GM06990 (cell line): ENCODE measurements around the gene CHCHD6.

Source experiments
- DNase-seq: peaks from one replicate; pipeline ENCODE4 v3.0.0-alpha.2; 2011; ENCODE audit not compliant: insufficient read length; ENCODE audit errors: extremely low read depth
- H3K27me3 ChIP-seq: replicated peaks from 2 replicates; pipeline ENCODE4 v1.6.0; 2011; ENCODE audit warnings: low read length; ENCODE audit not compliant: control insufficient read depth, insufficient read depth
- H3K36me3 ChIP-seq: 2 replicates; pipeline ENCODE4 v1.5.1; 2011; ENCODE audit warnings: low read length; ENCODE audit not compliant: control insufficient read depth, insufficient read depth
- H3K4me3 ChIP-seq: replicated peaks from 2 replicates; pipeline ENCODE4 v1.5.1; 2011; ENCODE audit warnings: low read depth, mild to moderate bottlenecking, control low read depth, low read length
- CTCF ChIP-seq: IDR thresholded peaks from 2 replicates; pipeline ENCODE4 v1.5.1; 2011; ENCODE audit warnings: low read length, control low read depth, mild to moderate bottlenecking, inconsistent platforms; ENCODE audit not compliant: insufficient read depth, poor library complexity, severe bottlenecking

CHCHD6 gene

GRCh38 chr3:126703512-126704493, at the start of gene CHCHD6:
Gene CHCHD6, plus strand, starts transcription at chr3:126704240. Its CDS starts 73 bp downstream, at chr3:126704313.
- peak; percentile 97 for DNase-seq
- peak; percentile 20 for TF ChIP-seq CTCF
- Histone ChIP-seq H3K4me3 (peak within 1 kb of the TSS; percentile 83), H3K27me3 (no peaks in the 10 kb centered on the region), H3K36me3 (no peaks in the 10 kb centered on the region)

DNA sequence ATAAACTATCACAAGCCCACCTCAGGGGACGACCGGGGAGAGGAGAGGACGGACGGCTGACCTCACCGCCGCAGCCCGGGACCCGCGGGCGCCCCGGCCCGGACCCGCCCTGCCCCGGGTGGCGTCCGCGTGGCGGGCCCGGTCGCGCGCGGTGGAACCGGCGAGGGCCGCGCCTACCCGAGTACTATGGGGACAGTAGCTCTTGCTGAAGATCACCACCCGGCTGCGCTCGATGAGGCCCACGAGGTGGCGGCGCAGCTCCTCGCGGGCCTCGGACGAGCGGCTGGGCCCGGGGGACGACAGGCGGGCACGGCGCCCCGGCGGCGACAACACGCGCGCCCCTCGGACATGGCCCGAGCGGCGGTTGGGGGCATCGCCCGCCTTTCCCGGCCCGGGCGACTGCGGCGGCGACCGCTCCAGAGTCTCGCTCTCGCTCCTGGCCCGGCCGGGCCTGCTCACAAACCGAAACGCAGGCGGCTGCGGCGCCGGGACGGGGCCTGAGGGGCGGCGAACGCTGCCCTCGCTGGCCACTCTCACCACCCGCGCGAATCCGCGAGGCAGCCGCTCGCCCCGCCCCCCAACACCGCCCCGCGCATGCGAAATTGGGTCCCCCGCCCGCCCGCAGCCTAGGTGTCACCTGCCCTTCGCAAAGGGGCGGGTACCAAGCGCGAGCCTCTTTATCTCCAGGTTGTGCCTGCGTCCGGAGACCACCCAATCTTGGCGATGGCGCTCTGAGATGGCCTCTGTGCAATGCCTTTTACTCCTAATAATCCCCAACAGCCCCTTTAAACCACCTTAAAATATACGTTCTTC, 49.3 kb upstream of the CHCHD6 start, which contains the start of gene TXNRD3:
TXNRD3 (minus strand) TSS at position 554 of the 813 bp plus-strand sequence.
- peak; percentile 26 for DNase-seq

GRCh38 chr3:126655887-126656286, 48.2 kb upstream of the CHCHD6 start:
- no peak for DNase-seq
- no peak overlapping the region for H3K4me3 ChIP-seq
- no peaks in the 10 kb centered on the region for H3K36me3 ChIP-seq
- H3K27me3 ChIP-seq = peaks cover 2% of the 10 kb centered on the region; the same call in 1 of the 2 replicates
- no peak for TF ChIP-seq CTCF

More for the DNA sequence above, 49.3 kb upstream of the CHCHD6 start, which contains the start of gene TXNRD3:
- Histone ChIP-seq H3K27me3 (peaks cover 2% of the 10 kb centered on the region; the same call in 1 of the 2 replicates), H3K4me3 (peak within 1 kb of the TSS; percentile 45), H3K36me3 (no peaks in the 10 kb centered on the region)
- TF ChIP-seq CTCF = no peak

- TF ChIP-seq CTCF = no peak
- peaks cover 2% of the 10 kb centered on the region; the same call in 1 of the 2 replicates for H3K27me3 ChIP-seq
- no peaks in the 10 kb centered on the region for H3K36me3 ChIP-seq
- no peak overlapping the region for H3K4me3 ChIP-seq
- no peak for DNase-seq
These were observed 47.5 kb upstream of the CHCHD6 start for GRCh38 chr3:126656371-126657134.

DNA sequence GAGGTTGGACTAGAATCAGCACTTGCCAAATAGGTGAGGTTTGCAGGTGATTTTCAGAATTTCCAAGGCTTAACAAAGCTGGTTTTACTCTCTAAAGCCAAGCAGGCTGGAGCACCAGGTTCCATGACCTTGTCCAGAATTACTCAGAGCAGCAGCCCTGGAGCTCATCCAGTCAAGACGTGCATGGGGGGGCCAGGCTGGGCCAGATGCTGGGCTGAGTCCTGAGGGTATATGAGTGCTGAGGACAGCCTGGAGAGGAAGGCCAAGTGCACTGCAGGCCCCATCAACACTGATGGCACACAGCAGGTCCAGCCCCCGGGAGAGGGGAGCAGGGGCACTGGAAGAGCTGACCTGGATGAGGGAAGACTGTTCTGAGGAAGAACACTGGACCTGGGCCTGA, 46.1 kb upstream of the CHCHD6 start:
- Histone ChIP-seq H3K27me3 (peaks cover 2% of the 10 kb centered on the region; the same call in 1 of the 2 replicates), H3K4me3 (no peak overlapping the region), H3K36me3 (no peaks in the 10 kb centered on the region)
- TF ChIP-seq CTCF = no peak
- DNase-seq = no peak
